Measurements from ENCODE around the gene UQCRC1. TPM values are rescaled to one million over a fixed set of nuclear protein-coding genes. Genes with fewer than 3 reads are reported as not detected.

The UQCRC1 gene
- polyA plus RNA-seq, 3 donors = 326 to 409 (median 350) TPM

- peaks cover 42 to 54% (median 49%) of the 10 kb centered on the region in 3 donors for H3K27me3 Mint-ChIP-seq (ENCODE audit: low read depth in 3 of 3)
- H3K27ac Mint-ChIP-seq = no peak overlapping the region
- peak overlapping the region; percentile 36 for H3K4me2 ChIP-seq (replicated peaks; ENCODE audit: extremely low read depth, low read length, poor library complexity, severe bottlenecking)
- no peak overlapping the region for H3K9ac ChIP-seq (ENCODE audit: insufficient read depth, low read length, poor library complexity, severe bottlenecking)
- DNase-seq = no peak
- no peaks in the 10 kb centered on the region for H3K79me2 ChIP-seq (ENCODE audit: insufficient read depth, low read length)
- peaks cover 20 to 25% of the 10 kb centered on the region in 2 donors for H3K36me3 ChIP-seq (replicated peaks in 1 of 2; ENCODE audit: control insufficient read depth in 1 of 2, insufficient read depth in 2 of 2, low read length in 2 of 2)
- no peak for TF ChIP-seq CTCF (IDR thresholded peaks at IDR 0.05)
- peak overlapping the region in 1 of 2 donors; percentile 82 for H3K4me3 Mint-ChIP-seq
- peaks cover 6 to 38% of the 10 kb centered on the region in 2 donors for H3K27me3 ChIP-seq (ENCODE audit: control insufficient read depth in 2 of 2, insufficient read depth in 2 of 2, low read length in 2 of 2)
- H2AFZ ChIP-seq (ENCODE audit: insufficient read depth, low read depth, low read length, poor library complexity, severe bottlenecking) = peak overlapping the region; percentile 46
- H3K9me3 ChIP-seq (replicated peaks in 1 of 2; ENCODE audit: control insufficient read depth in 1 of 2, insufficient read depth in 1 of 2, low read length in 2 of 2) = no peaks in the 10 kb centered on the region
- H3K4me1 Mint-ChIP-seq = peaks cover 12% of the 10 kb centered on the region
- no peak overlapping the region for H3K27ac ChIP-seq (ENCODE audit: low read depth in 1 of 2, low read length in 2 of 2)
- WGBS (ENCODE audit: insufficient coverage) = 31% methylated on average over 39 of the region's 39 CpGs
- peaks cover 0 to 6% (median 0%) of the 10 kb centered on the region in 7 donors for H3K9me3 Mint-ChIP-seq
- peak overlapping the region in 1 of 3 experiments; percentile 17 for H3K4me3 ChIP-seq (replicated peaks in 1 of 3; ENCODE audit: low read depth in 2 of 3, low read length in 3 of 3)
- H4K20me1 ChIP-seq (ENCODE audit: insufficient read depth, low read length) = peaks cover 16% of the 10 kb centered on the region
- peaks cover 28 to 31% of the 10 kb centered on the region in 2 donors for H3K36me3 Mint-ChIP-seq
- intact Hi-C loops (cut with micrococcal nuclease) = no loop called here
- peaks cover 6 to 14% of the 10 kb centered on the region in 2 donors for H3K4me1 ChIP-seq (ENCODE audit: control insufficient read depth in 1 of 2, insufficient read depth in 2 of 2, low read length in 2 of 2)
Measured at GRCh38 chr3:48594417-48595049, 14.9 kb downstream of the UQCRC1 start.

GRCh38 chr3:48593337-48593736, 16.1 kb downstream of the UQCRC1 start:
- Histone ChIP-seq H3K9ac (ENCODE audit: insufficient read depth, low read length, poor library complexity, severe bottlenecking) (no peak overlapping the region), H3K36me3 (replicated peaks in 1 of 2; ENCODE audit: control insufficient read depth in 1 of 2, insufficient read depth in 2 of 2, low read length in 2 of 2) (peaks cover 9 to 13% of the 10 kb centered on the region in 2 donors), H3K4me1 (ENCODE audit: control insufficient read depth in 1 of 2, insufficient read depth in 2 of 2, low read length in 2 of 2) (peaks cover 6 to 14% of the 10 kb centered on the region in 2 donors), H4K20me1 (ENCODE audit: insufficient read depth, low read length) (peaks cover 14% of the 10 kb centered on the region), H3K27me3 (ENCODE audit: control insufficient read depth in 2 of 2, insufficient read depth in 2 of 2, low read length in 2 of 2) (peaks cover 6 to 47% of the 10 kb centered on the region in 2 donors), H3K9me3 (replicated peaks in 1 of 2; ENCODE audit: control insufficient read depth in 1 of 2, insufficient read depth in 1 of 2, low read length in 2 of 2) (no peaks in the 10 kb centered on the region), H3K27ac (ENCODE audit: low read depth in 1 of 2, low read length in 2 of 2) (no peak overlapping the region), H3K79me2 (ENCODE audit: insufficient read depth, low read length) (no peaks in the 10 kb centered on the region), H3K4me3 (replicated peaks in 1 of 3; ENCODE audit: low read depth in 2 of 3, low read length in 3 of 3) (no peak overlapping the region), H2AFZ (ENCODE audit: insufficient read depth, low read depth, low read length, poor library complexity, severe bottlenecking) (no peak overlapping the region), H3K4me2 (replicated peaks; ENCODE audit: extremely low read depth, low read length, poor library complexity, severe bottlenecking) (no peak overlapping the region)
- Mint-ChIP-seq H3K4me3 (no peak overlapping the region), H3K36me3 (peaks cover 16 to 20% of the 10 kb centered on the region in 2 donors), H3K9me3 (peaks cover 0 to 6% (median 3%) of the 10 kb centered on the region in 7 donors), H3K27me3 (ENCODE audit: low read depth in 3 of 3) (peaks cover 47 to 62% (median 57%) of the 10 kb centered on the region in 3 donors), H3K4me1 (peaks cover 12% of the 10 kb centered on the region), H3K27ac (no peak overlapping the region)
- intact Hi-C loops (cut with micrococcal nuclease) = no loop called here
- TF ChIP-seq CTCF (IDR thresholded peaks at IDR 0.05) = no peak
- 93% methylated on average over 8 of the region's 9 CpGs for WGBS (ENCODE audit: insufficient coverage)
- no peak for DNase-seq
